ENCODE results near the gene RBM42. TPM values are rescaled to one million over a fixed set of nuclear protein-coding genes. Genes with fewer than 3 reads are reported as not detected.

The RBM42 gene
- total RNA-seq, 5 donors from 2014 or later (not counting 1 experiment from before 2014, with no cell fraction given) = 37.6 to 74.0 (median 68.4) TPM

DNA sequence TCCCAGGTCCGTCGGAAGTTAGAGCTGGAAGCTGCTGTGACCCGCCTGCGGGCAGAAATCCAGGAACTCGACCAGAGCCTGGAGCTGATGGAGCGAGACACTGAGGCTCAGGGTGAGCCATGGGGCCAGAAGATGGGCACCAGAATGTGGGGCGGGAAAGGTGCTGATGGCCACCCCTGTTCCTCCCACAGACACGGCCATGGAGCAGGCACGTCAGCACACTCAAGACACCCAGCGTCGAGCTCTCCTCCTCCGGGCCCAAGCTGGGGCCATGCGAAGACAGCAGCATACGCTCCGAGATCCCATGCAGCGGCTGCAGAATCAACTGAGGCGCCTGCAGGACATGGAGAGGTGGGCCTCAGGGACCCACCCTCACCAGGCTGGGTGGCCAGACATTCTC, 13.8 kb upstream of the RBM42 start:
- no peaks in the 10 kb centered on the region for H3K27me3 Mint-ChIP-seq
- no peak overlapping the region for H3K4me3 Mint-ChIP-seq
- H3K4me1 Mint-ChIP-seq = peaks cover 14 to 31% (median 21%) of the 10 kb centered on the region in 3 donors
- ATAC-seq (replicated peaks in 1 of 4) (no peak), DNase-seq (no peak)
- Histone ChIP-seq H3K36me3 (ENCODE audit: control insufficient read depth in 2 of 2, extremely low read depth in 1 of 2, insufficient read depth in 1 of 2, low read length in 1 of 2) (peaks cover 6 to 7% of the 10 kb centered on the region in 2 donors), H3K27me3 (replicated peaks in 1 of 2; ENCODE audit: control insufficient read depth in 2 of 2, extremely low read depth in 1 of 2, insufficient read depth in 2 of 2, low read length in 1 of 2) (no peaks in the 10 kb centered on the region), H3K4me1 (ENCODE audit: control insufficient read depth in 1 of 2, extremely low read depth in 1 of 2, insufficient read depth in 2 of 2, low read length in 2 of 2) (peaks cover 6 to 28% of the 10 kb centered on the region in 2 experiments), H3K9me3 (no peaks in the 10 kb centered on the region), H3K27ac (ENCODE audit: low read length) (no peak overlapping the region), H3K4me3 (ENCODE audit: control insufficient read depth in 1 of 2, extremely low read depth in 1 of 2, low read length in 1 of 2) (no peak overlapping the region)
- peaks cover 10% of the 10 kb centered on the region for H3K36me3 Mint-ChIP-seq
- POLR2A ChIA-PET = no interaction called here
- no peak overlapping the region for H3K27ac Mint-ChIP-seq
- CTCF ChIA-PET = no interaction called here
- 96% methylated on average over 17 of the region's 17 CpGs for WGBS (ENCODE audit: insufficient coverage)
- no peaks in the 10 kb centered on the region for H3K9me3 Mint-ChIP-seq

GRCh38 chr19:35618857-35619256, 10.0 kb upstream of the RBM42 start:
- H3K27me3 Mint-ChIP-seq = no peaks in the 10 kb centered on the region
- ATAC-seq (replicated peaks in 1 of 4) (no peak), DNase-seq (no peak)
- H3K4me3 Mint-ChIP-seq = no peak overlapping the region
- peaks cover 19% of the 10 kb centered on the region for H3K36me3 Mint-ChIP-seq
- ChIA-PET CTCF (no interaction called here), POLR2A (no interaction called here)
- peaks cover 9 to 12% of the 10 kb centered on the region in 2 donors for H3K36me3 ChIP-seq (ENCODE audit: control insufficient read depth in 2 of 2, extremely low read depth in 1 of 2, insufficient read depth in 1 of 2, low read length in 1 of 2)
- no peaks in the 10 kb centered on the region for H3K9me3 ChIP-seq
- H3K27ac ChIP-seq (ENCODE audit: low read length) = no peak overlapping the region
- H3K4me1 Mint-ChIP-seq = peaks cover 0 to 2% (median 0%) of the 10 kb centered on the region in 3 donors
- H3K9me3 Mint-ChIP-seq = no peaks in the 10 kb centered on the region
- H3K4me1 ChIP-seq (ENCODE audit: control insufficient read depth in 1 of 2, extremely low read depth in 1 of 2, insufficient read depth in 2 of 2, low read length in 2 of 2) = no peaks in the 10 kb centered on the region
- no peaks in the 10 kb centered on the region for H3K27me3 ChIP-seq (replicated peaks in 1 of 2; ENCODE audit: control insufficient read depth in 2 of 2, extremely low read depth in 1 of 2, insufficient read depth in 2 of 2, low read length in 1 of 2)
- 98% methylated on average over 7 of the region's 7 CpGs for WGBS (ENCODE audit: insufficient coverage)
- H3K27ac Mint-ChIP-seq = no peak overlapping the region
- H3K4me3 ChIP-seq (ENCODE audit: control insufficient read depth in 1 of 2, extremely low read depth in 1 of 2, low read length in 1 of 2) = no peak overlapping the region

DNA sequence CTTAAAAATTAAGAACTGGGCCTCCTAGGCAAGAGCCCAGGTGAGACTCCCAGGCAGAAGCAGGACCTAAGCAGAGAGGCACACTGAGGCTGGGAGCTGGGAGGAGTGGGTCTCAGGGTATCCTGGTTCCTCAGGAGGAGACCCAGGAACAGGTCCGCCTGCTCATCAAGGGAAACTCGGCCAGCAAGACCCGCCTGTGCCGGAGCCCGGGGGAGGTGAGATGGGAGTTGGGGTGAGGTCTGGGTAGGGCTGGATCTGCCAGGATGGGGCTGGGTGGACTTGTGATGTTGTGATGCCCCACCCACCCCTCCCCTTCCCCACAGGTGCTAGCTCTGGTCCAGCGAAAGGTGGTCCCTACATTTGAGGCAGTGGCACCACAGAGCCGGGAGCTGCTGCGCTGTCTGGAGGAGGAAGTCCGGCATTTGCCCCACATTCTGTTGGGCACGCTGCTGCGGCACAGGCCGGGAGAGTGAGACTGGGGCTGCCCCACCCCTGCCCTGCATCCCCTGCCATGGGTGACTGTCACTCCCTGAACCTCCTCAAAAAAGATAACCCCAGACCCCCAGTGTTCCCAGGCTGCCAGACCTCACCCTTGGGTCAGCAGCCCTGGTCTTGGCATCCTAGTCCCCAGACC, 9.4 kb upstream of the RBM42 start:
- Mint-ChIP-seq H3K4me3 (no peak overlapping the region), H3K36me3 (peaks cover 19% of the 10 kb centered on the region), H3K4me1 (no peaks in the 10 kb centered on the region), H3K27me3 (no peaks in the 10 kb centered on the region), H3K9me3 (no peaks in the 10 kb centered on the region), H3K27ac (no peak overlapping the region)
- DNase-seq (no peak), ATAC-seq (replicated peaks in 1 of 4) (no peak)
- no peak overlapping the region for H3K4me3 ChIP-seq (ENCODE audit: control insufficient read depth in 1 of 2, extremely low read depth in 1 of 2, low read length in 1 of 2)
- H3K27ac ChIP-seq (ENCODE audit: low read length) = no peak overlapping the region
- H3K27me3 ChIP-seq (replicated peaks in 1 of 2; ENCODE audit: control insufficient read depth in 2 of 2, extremely low read depth in 1 of 2, insufficient read depth in 2 of 2, low read length in 1 of 2) = no peaks in the 10 kb centered on the region
- H3K36me3 ChIP-seq (ENCODE audit: control insufficient read depth in 2 of 2, extremely low read depth in 1 of 2, insufficient read depth in 1 of 2, low read length in 1 of 2) = peaks cover 9 to 12% of the 10 kb centered on the region in 2 donors
- ChIA-PET POLR2A (no interaction called here), CTCF (no interaction called here)
- no peaks in the 10 kb centered on the region for H3K9me3 ChIP-seq
- H3K4me1 ChIP-seq (ENCODE audit: control insufficient read depth in 1 of 2, extremely low read depth in 1 of 2, insufficient read depth in 2 of 2, low read length in 2 of 2) = no peaks in the 10 kb centered on the region
- WGBS (ENCODE audit: insufficient coverage) = 98% methylated on average over 7 of the region's 12 CpGs

DNA sequence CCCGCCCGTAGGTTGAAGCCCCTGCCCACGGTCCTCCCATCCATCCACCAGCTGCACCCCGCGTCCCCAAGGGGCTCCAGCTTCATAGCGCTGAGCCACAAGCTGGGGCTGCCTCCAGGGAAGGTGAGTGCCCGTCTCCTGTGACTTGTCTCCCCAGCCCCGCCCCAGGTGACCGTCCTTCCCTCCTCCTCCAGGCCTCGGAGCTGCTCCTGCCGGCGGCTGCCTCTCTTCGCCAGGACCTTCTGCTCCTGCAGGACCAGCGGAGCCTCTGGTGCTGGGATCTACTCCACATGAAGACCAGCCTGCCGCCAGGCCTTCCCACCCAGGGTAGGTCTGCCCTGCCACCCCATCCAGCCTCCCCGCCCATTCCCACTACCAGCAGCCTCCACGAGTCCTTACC, 8.8 kb upstream of the RBM42 start:
- Mint-ChIP-seq H3K27me3 (no peaks in the 10 kb centered on the region), H3K36me3 (peaks cover 19% of the 10 kb centered on the region), H3K27ac (no peak overlapping the region), H3K4me3 (no peak overlapping the region), H3K4me1 (no peaks in the 10 kb centered on the region), H3K9me3 (no peaks in the 10 kb centered on the region)
- H3K27ac ChIP-seq (ENCODE audit: low read length) = no peak overlapping the region
- ChIA-PET CTCF (no interaction called here), POLR2A (no interaction called here)
- H3K27me3 ChIP-seq (replicated peaks in 1 of 2; ENCODE audit: control insufficient read depth in 2 of 2, extremely low read depth in 1 of 2, insufficient read depth in 2 of 2, low read length in 1 of 2) = no peaks in the 10 kb centered on the region
- H3K9me3 ChIP-seq = no peaks in the 10 kb centered on the region
- ATAC-seq (replicated peaks in 1 of 4) (no peak), DNase-seq (no peak)
- H3K4me1 ChIP-seq (ENCODE audit: control insufficient read depth in 1 of 2, extremely low read depth in 1 of 2, insufficient read depth in 2 of 2, low read length in 2 of 2) = no peaks in the 10 kb centered on the region
- H3K4me3 ChIP-seq (ENCODE audit: control insufficient read depth in 1 of 2, extremely low read depth in 1 of 2, low read length in 1 of 2) = no peak overlapping the region
- peaks cover 9 to 12% of the 10 kb centered on the region in 2 donors for H3K36me3 ChIP-seq (ENCODE audit: control insufficient read depth in 2 of 2, extremely low read depth in 1 of 2, insufficient read depth in 1 of 2, low read length in 1 of 2)
- 99% methylated on average over 14 of the region's 17 CpGs for WGBS (ENCODE audit: insufficient coverage)

DNA sequence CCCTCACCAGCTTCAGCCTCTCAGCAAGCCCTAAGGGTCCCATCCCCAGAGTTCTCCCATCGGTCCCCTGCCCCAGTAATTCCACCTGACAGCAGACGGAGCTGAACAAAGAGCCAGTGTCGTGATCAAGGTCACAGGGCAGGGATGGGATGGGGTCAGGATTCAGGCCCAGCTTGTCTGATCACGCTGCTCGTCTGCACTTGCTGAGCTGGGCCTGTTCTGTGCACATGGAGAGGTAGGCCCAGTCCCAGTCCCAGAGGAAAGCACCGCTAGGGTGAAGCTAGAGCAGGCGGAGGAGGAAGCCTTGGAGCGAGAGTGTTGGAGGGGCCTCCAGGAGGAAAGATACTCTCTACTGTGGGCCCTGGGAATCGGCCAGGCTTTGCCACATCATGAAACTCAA, 7.1 kb upstream of the RBM42 start:
- no peaks in the 10 kb centered on the region for H3K27me3 Mint-ChIP-seq
- H3K36me3 ChIP-seq (ENCODE audit: control insufficient read depth in 2 of 2, extremely low read depth in 1 of 2, insufficient read depth in 1 of 2, low read length in 1 of 2) = peaks cover 9 to 12% of the 10 kb centered on the region in 2 donors

DNA sequence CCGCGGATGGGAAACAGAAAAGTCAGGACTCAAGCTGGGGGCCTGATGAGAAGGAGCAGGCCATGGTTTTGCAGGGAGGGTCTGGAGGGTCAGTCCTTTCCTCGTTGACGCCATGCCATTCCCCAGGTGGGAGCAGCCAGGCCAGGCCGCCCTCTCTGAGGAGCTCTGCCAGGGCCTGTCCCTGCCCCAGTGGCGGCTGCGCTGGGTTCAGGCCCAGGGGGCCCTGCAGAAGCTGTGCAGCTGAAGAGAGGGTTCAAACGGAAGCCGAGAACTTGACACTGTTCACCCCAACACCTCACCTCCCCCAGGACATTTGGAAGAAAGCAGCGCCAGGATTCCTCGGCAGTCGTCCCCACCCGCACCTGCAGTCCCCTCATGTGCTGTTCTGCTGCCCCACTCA, 6.1 kb upstream of the RBM42 start:
- Histone ChIP-seq H3K4me3 (ENCODE audit: control insufficient read depth in 1 of 2, extremely low read depth in 1 of 2, low read length in 1 of 2) (no peak overlapping the region), H3K27me3 (replicated peaks in 1 of 2; ENCODE audit: control insufficient read depth in 2 of 2, extremely low read depth in 1 of 2, insufficient read depth in 2 of 2, low read length in 1 of 2) (no peaks in the 10 kb centered on the region), H3K36me3 (ENCODE audit: control insufficient read depth in 2 of 2, extremely low read depth in 1 of 2, insufficient read depth in 1 of 2, low read length in 1 of 2) (peaks cover 3 to 8% of the 10 kb centered on the region in 2 donors), H3K4me1 (ENCODE audit: control insufficient read depth in 1 of 2, extremely low read depth in 1 of 2, insufficient read depth in 2 of 2, low read length in 2 of 2) (peaks cover 0 to 2% of the 10 kb centered on the region in 2 experiments), H3K9me3 (no peaks in the 10 kb centered on the region), H3K27ac (ENCODE audit: low read length) (no peak overlapping the region)
- Mint-ChIP-seq H3K36me3 (peaks cover 9% of the 10 kb centered on the region), H3K4me1 (peaks cover 0 to 2% (median 0%) of the 10 kb centered on the region in 3 donors), H3K9me3 (no peaks in the 10 kb centered on the region), H3K4me3 (no peak overlapping the region), H3K27ac (no peak overlapping the region), H3K27me3 (no peaks in the 10 kb centered on the region)
- CTCF ChIA-PET = no interaction called here
- 95% methylated on average over 13 of the region's 13 CpGs for WGBS (ENCODE audit: insufficient coverage)
- POLR2A ChIA-PET = interaction anchor here in 1 of 2 donors (0.7 kb wide), 1 partner anchor 516 kb away, joined by 7 read pairs; no protein-coding TSS in a partner anchor
- DNase-seq = no peak
- no peak for ATAC-seq (replicated peaks in 1 of 4)

More for the DNA sequence above, 7.1 kb upstream of the RBM42 start:
- ATAC-seq (replicated peaks in 1 of 4) (no peak), DNase-seq (no peak)
- Histone ChIP-seq H3K27ac (ENCODE audit: low read length) (no peak overlapping the region), H3K4me3 (ENCODE audit: control insufficient read depth in 1 of 2, extremely low read depth in 1 of 2, low read length in 1 of 2) (no peak overlapping the region), H3K4me1 (ENCODE audit: control insufficient read depth in 1 of 2, extremely low read depth in 1 of 2, insufficient read depth in 2 of 2, low read length in 2 of 2) (no peaks in the 10 kb centered on the region), H3K9me3 (no peaks in the 10 kb centered on the region), H3K27me3 (replicated peaks in 1 of 2; ENCODE audit: control insufficient read depth in 2 of 2, extremely low read depth in 1 of 2, insufficient read depth in 2 of 2, low read length in 1 of 2) (no peaks in the 10 kb centered on the region)
- Mint-ChIP-seq H3K27ac (no peak overlapping the region), H3K9me3 (no peaks in the 10 kb centered on the region), H3K4me3 (no peak overlapping the region), H3K4me1 (peaks cover 0 to 2% (median 0%) of the 10 kb centered on the region in 3 donors), H3K36me3 (peaks cover 13% of the 10 kb centered on the region)
- CTCF ChIA-PET = no interaction called here
- POLR2A ChIA-PET = no interaction called here
- 98% methylated on average over 8 of the region's 9 CpGs for WGBS (ENCODE audit: insufficient coverage)

Measured in T-cell (primary cell).